Measurements from ENCODE around the gene RHO.
A peak's percentile ranks its signal among the peaks of the same experiment; 100 is the strongest.
"Not testable (repeated sequence)": the region's sequence is repeated elsewhere in the genome, so short reads cannot be mapped to it uniquely, and the experiment has no call there.

RHO gene

DNA sequence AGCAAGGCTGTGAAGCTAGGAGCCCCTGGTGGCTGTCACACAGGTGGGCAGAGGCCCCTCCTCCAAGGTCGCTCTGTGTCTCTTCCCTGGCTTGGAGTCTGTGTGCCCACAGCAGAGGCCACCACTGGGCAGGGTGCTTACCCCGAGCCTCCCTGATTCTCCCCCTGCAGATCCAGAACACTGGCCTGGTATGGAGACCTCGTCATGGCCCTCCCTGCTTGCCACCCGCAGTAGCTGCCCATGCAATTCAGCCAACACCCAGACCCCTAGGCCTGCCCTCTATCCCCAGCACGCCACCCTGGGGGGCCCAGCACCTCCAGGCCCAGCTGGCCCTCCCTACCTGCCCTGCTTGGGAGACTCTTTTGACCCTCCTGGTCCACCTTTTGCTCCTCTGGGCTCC, 5.5 kb upstream of the RHO start:
- no peak for DNase-seq

- no peak for DNase-seq
Measured at GRCh38 chr3:129524081-129524480, 4.4 kb upstream of the RHO start.

DNA sequence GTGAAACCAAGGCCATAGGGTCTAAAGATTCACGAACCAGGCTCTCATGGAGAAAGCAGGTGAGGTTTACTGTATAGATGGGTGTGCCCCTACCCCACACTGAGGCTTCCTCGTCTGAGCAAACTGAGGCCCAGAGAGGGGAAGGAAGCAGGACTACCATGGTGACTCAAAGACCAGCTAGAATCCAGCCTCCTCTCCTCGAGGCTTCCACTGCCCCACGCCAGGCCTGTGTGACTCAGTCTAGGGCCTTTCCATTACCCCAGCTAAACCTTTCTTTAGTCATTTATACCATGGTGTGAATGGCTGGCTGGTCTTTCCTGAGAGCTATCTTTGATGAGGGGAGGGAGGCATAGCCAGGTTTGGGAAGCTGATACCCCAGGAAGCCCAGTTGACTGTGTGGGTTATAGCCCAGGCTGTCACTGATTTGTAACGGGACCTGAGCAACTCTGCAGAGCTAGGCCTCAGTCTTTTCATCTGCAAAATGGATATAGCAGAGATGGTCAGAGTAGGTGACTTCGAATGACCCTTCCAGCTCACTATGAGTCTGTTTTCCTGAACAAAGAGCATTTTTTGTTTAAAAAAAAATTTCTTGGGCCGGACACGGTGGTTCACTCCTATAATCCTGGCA, 3.0 kb upstream of the RHO start:
- DNase-seq = no peak

- no peak for DNase-seq
Measured at GRCh38 chr3:129526121-129526900, 2.1 kb upstream of the RHO start.

DNA sequence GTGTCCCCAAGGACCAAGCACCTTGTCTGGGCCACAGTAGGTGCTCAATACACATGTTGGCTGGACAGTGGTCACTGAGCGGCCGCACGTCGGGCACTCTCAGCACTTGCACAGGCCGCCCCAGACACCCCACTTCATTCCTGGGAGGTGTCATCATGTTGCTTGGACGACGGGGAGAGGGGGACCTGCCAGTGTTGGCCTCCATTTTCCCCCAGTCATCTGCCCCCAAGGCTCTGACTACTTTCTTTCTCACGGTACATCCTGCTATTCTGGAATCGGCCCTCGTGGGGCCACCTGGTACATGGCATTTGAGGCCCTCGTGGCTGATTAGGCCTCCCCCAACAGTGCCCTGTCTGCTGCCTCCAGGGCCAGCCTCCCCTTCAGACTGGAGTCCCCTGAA, 1.2 kb upstream of the RHO start:
- DNase-seq = no peak

GRCh38 chr3:129529436-129530210, 1.2 kb downstream of the RHO start:
- DNase-seq = peak; percentile 24

DNA sequence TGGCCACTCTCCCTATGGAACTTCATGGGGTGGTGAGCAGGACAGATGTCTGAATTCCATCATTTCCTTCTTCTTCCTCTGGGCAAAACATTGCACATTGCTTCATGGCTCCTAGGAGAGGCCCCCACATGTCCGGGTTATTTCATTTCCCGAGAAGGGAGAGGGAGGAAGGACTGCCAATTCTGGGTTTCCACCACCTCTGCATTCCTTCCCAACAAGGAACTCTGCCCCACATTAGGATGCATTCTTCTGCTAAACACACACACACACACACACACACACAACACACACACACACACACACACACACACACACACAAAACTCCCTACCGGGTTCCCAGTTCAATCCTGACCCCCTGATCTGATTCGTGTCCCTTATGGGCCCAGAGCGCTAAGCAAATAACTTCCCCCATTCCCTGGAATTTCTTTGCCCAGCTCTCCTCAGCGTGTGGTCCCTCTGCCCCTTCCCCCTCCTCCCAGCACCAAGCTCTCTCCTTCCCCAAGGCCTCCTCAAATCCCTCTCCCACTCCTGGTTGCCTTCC, 1.9 kb downstream of the RHO start:
- peak; percentile 75 for DNase-seq

- no peak for DNase-seq
Measured at GRCh38 chr3:129530821-129531220, 2.4 kb downstream of the RHO start.

DNA sequence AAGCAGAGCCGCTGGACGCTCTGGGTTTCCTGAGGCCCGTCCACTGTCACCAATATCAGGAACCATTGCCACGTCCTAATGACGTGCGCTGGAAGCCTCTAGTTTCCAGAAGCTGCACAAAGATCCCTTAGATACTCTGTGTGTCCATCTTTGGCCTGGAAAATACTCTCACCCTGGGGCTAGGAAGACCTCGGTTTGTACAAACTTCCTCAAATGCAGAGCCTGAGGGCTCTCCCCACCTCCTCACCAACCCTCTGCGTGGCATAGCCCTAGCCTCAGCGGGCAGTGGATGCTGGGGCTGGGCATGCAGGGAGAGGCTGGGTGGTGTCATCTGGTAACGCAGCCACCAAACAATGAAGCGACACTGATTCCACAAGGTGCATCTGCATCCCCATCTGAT, 3.3 kb downstream of the RHO start:
- no peak for DNase-seq

- DNase-seq = no peak
Measured at GRCh38 chr3:129532261-129532660, 3.8 kb downstream of the RHO start.

- DNase-seq = no peak
Measured at GRCh38 chr3:129533406-129533805, 5.0 kb downstream of the RHO start.

DNA sequence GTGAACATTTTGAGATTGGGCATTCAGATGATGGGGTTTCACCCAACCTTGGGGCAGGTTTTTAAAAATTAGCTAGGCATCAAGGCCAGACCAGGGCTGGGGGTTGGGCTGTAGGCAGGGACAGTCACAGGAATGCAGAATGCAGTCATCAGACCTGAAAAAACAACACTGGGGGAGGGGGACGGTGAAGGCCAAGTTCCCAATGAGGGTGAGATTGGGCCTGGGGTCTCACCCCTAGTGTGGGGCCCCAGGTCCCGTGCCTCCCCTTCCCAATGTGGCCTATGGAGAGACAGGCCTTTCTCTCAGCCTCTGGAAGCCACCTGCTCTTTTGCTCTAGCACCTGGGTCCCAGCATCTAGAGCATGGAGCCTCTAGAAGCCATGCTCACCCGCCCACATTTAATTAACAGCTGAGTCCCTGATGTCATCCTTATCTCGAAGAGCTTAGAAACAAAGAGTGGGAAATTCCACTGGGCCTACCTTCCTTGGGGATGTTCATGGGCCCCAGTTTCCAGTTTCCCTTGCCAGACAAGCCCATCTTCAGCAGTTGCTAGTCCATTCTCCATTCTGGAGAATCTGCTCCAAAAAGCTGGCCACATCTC, 6.1 kb downstream of the RHO start:
- peak; percentile 31 for DNase-seq

DNA sequence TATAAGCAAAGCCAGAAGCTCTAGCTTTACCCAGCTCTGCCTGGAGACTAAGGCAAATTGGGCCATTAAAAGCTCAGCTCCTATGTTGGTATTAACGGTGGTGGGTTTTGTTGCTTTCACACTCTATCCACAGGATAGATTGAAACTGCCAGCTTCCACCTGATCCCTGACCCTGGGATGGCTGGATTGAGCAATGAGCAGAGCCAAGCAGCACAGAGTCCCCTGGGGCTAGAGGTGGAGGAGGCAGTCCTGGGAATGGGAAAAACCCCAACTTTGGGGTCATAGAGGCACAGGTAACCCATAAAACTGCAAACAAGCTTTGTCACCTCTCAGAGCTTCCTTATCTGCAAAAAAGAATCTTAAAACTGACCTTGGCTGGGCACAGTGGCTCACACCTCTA, 6.6 kb downstream of the RHO start:
- no peak for DNase-seq

DNA sequence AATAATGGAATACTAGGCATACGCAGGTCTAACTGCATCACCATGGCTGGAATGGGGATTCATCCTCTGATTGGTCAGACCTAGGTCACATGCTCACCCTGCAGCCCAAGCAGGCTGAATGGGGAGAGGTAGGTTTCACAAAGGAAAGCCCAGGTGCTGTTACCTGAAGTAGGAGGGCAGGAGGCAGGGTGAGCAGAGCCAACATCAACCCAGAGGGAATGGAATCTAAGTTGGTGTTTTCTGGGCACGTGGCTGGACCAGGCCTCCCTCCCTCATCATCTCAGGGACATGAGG, 7.9 kb downstream of the RHO start:
- DNase-seq = no peak

DNA sequence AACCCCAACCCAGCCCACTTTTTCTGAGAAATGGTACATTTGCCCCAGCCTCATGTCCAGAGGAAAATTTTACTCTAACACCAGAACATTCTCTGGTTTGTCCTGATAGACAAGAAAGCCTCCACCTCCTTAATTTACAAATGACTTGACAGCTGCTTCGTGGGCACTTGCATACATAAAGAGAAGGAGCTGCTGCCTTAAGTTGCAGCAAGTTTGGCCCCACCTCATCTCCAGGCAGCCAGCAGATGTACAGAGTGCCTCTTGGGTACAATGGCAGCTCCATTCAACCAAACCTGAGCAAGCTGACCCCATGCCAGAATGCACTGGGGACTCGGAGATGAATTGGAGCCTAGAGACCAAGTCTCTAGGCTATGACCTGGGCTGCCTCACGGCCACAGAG, 8.4 kb downstream of the RHO start:
- no peak for DNase-seq

DNA sequence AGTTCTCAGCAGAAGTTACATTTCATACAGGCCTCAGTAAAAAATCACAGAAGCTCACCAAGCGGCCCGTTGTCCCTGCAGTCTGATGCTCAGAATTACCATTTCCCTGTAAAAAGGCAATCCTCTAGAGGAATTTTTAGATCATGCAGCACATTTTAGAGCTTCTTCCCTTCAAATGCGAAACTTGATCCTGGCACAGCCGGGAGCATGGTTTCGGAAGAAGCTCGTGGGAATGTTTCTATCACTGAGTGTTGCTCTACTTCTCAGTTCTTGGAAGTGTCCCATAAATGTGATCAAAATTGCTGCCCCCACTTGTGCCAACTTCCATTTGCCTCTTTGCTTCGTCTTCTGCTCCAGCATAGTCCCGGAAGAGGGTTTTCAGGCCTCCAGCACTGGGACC, 10.8 kb downstream of the RHO start:
- no peak for DNase-seq

DNA sequence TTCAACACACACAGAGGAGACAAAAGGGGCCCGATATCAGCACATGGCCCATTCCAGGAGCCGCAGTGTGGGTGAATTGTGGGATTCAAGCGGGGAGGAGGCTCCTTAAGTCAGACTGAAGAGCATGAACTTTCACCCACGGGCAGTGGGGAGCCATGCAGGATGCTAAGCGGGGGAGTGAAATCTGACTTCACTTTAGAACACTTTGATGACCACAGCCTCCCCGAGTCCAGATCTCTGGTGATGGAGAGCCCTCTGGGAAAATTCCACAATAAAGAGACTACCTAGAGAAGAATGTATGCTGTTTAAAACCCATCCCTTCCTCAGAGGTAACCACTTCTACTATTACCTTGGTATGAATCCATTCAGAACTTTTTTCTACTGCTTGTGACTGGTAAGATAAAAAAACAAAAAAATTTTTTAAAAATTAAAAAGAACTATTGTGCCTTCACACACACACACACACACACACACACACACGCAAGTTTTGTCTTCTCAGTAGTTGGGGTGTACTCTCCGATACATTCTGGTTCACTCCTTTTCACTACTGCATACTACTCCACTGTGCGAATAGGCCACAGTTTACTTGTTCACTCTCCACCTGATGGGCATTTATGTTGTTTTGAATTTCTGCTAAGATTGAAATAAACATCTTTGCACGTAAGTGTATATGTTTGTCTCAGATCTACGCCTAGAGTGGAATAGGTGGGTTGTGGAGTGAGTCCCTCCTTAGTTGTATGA, 12.5 kb downstream of the RHO start:
- no peak for DNase-seq

DNA sequence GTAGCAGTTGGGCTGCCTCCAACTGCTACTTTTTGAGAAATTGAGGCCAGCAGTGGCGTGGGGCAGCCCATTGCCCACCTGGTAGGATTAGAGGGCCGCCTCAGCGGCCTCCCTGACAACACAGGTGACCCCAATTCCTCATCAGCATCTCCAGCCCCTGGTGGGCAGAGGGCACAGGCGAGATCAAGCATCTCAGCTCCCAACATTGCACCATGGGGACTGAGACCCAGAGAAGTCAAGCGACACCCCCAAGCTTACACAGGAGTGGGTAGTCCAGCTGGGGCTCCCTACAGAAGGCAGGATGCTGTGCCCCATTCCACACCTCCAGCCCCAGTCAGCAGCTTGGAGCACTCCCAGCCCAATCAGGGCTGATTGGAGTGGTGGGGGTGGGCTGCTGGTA, 14.3 kb downstream of the RHO start:
- DNase-seq = no peak

DNA sequence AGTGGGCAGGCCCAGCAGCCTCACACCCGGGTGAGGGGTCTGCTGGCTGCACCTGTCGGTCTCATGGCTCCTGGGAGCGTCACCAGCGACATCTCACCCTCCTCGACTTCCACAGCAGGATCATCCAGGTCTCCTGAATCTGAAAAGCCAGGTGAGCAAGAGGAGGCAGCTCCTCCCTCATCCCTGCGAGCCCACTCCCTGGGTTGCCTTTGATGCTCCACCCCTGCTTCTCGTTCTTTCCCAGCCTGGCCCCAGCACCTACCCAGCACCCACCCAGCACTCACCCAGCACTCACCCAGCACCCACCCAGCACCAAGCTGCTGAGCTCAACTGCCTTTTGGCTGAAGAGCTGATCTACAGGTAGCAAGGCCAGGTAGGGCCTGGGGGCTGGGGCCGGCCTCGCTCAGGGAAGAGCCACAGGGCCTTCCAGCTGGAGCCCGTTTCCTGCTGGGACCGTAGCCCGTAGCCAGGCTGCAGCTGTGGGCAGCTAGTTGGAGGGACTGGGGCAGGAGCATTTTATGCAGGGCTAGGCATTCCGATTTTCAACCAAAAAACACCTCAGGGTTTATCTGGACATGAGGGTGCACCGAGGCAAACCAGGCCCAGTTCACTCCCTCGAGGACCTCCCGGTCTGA, 14.8 kb downstream of the RHO start, which contains the start of gene H1-8:
TSS of gene H1-8 (plus strand) at position 20 of the 635 bp plus-strand sequence. CDS start at position 64, 44 bp downstream.
- no peak for DNase-seq

DNA sequence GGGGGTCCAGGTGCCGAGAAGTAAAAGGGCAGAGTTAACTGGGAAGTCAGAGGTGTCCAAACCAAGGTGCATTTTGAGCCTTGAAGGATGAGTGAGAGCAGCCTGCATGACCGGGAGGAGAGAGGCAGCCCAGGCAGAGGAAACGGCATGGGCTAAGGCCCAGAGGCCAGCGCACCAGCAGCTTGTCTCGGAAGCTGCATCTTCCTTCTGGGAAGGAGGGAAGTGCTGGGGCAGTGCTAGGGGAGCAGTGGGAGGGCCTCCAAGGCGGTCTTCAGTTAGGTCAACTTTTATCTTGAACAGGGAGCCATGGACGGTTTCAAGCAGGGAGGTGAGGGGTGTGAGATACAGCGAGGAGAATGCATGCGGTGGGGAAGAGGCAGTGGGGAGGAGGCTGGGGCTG, 15.6 kb downstream of the RHO start:
- no peak for DNase-seq

GRCh38 chr3:129545951-129546350, 17.5 kb downstream of the RHO start:
- DNase-seq = not testable (repeated sequence)

GRCh38 chr3:129547241-129547640, 18.8 kb downstream of the RHO start:
- DNase-seq = no peak
